K562 (cell line): ENCODE results near the gene FAM177B. TPM values are rescaled to one million over a fixed set of nuclear protein-coding genes. Genes with fewer than 3 reads are reported as not detected.

ENCODE experiments used
- BCOR ChIP-seq: fragments of 450-650 bp; IDR thresholded peaks from 2 replicates; pipeline ENCODE4 v1.6.1; 2016
- CEBPB ChIP-seq: fragments of 450-650 bp; IDR thresholded peaks from 2 replicates; pipeline ENCODE4 v1.6.1; 2016; ENCODE audit warnings: missing genetic modification characterization, missing compliant biosample characterization
- CREM ChIP-seq: IDR thresholded peaks from 2 replicates; pipeline ENCODE4 v1.6.1; 2014; ENCODE audit warnings: antibody characterized with exemption, low read depth
- ERF ChIP-seq: fragments of 450-650 bp; formaldehyde crosslinking; IDR thresholded peaks from 2 replicates; pipeline ENCODE4 v1.4.0; 2020; ENCODE audit warnings: mild to moderate bottlenecking, mixed read lengths
- HMG20A ChIP-seq: fragments of 450-650 bp; formaldehyde crosslinking; conservative IDR thresholded peaks from 2 replicates; pipeline ENCODE4 v1.4.0; 2020; ENCODE audit warnings: mild to moderate bottlenecking, mixed read lengths
- MEF2D ChIP-seq: conservative IDR thresholded peaks from 2 replicates; pipeline ENCODE4 v1.6.1; 2016; ENCODE audit warnings: low read depth, missing genetic modification characterization, missing compliant biosample characterization
- POLR2G ChIP-seq: fragments of 200-400 bp; formaldehyde crosslinking; IDR thresholded peaks from 2 replicates; pipeline ENCODE4 v1.6.1; 2017; ENCODE audit warnings: low read depth, mild to moderate bottlenecking, antibody characterized with exemption, low read length, moderate library complexity
- RNF2 ChIP-seq: sonication (generic); IDR thresholded peaks from 2 replicates; pipeline ENCODE4 v1.6.1; 2016
- STAT5B ChIP-seq: fragments of 250-450 bp; sonication (Bioruptor Pico); IDR thresholded peaks from 2 replicates; pipeline ENCODE4 v1.8.0; 2021; ENCODE audit warnings: mild to moderate bottlenecking, inconsistent platforms
- TAL1 ChIP-seq: fragments of 450-650 bp; IDR thresholded peaks from 2 replicates; pipeline ENCODE4 v1.6.1; 2016; ENCODE audit warnings: mild to moderate bottlenecking
- TGIF2 ChIP-seq: sonication (generic); formaldehyde crosslinking; IDR thresholded peaks from 2 replicates; pipeline ENCODE4 v1.8.1; 2022; ENCODE audit warnings: mild to moderate bottlenecking, missing genetic modification reagents, moderate library complexity
- ZC3H8 ChIP-seq: fragments of 450-650 bp; IDR thresholded peaks from 2 replicates; pipeline ENCODE4 v1.6.1; 2017
- ZNF316 ChIP-seq: fragments of 450-650 bp; IDR thresholded peaks from 2 replicates; pipeline ENCODE4 v1.6.1; 2016
- ZNF695 ChIP-seq: fragments of 450-650 bp; formaldehyde crosslinking; IDR thresholded peaks from 2 replicates; pipeline ENCODE4 v1.4.0; 2020; ENCODE audit warnings: mild to moderate bottlenecking, moderate library complexity
- ZNF77 ChIP-seq: fragments of 250-450 bp; sonication (Bioruptor Pico); IDR thresholded peaks from 2 replicates; pipeline ENCODE4 v1.5.0; 2020
- polyA plus RNA-seq, 8 experiments: library from polyadenylated mRNA; depleted of rRNA in 4 of 8; stranded (reverse) in 5 of 8; unstranded in 3 of 8; fragments of >200 nt; fragmentation: Nextera tagmentation in 2 of 8; fragmentation: Illumina TruSeq in 1 of 8; extraction: Ambion mirVana in 2 of 8; extraction: Trizol in 1 of 8; gene quantifications; 2 replicates each; pipeline versions ENCODE4 v1.2.1 to v1.2.3, GENCODE V29; 2011 to 2014; ENCODE audit warnings: inconsistent platforms in 1 of 8, missing spikeins in 1 of 8
- total RNA-seq, 7 experiments: library from RNA; depleted of rRNA in 6 of 7; stranded (reverse); fragments of >200 nt in 6 of 7; fragmentation: Illumina TruSeq in 2 of 7; extraction: Trizol in 2 of 7; gene quantifications; 2 replicates each; pipeline versions ENCODE4 v1.2.1 to v1.2.3, GENCODE V29; 2011 to 2021; ENCODE audit warnings: low replicate concordance in 1 of 7
- TF ChIP-seq, protein P1 (sequence below): sonication (generic); formaldehyde crosslinking; IDR thresholded peaks from 2 replicates; pipeline ENCODE4 v1.8.0; 2023; ENCODE audit warnings: mild to moderate bottlenecking, missing genetic modification reagents

FAM177B gene
- total and polyA plus RNA-seq, 9 of the 15 experiments (the other 6 are each of a cell fraction or from before 2014, with no cell fraction given): not detected

DNA sequence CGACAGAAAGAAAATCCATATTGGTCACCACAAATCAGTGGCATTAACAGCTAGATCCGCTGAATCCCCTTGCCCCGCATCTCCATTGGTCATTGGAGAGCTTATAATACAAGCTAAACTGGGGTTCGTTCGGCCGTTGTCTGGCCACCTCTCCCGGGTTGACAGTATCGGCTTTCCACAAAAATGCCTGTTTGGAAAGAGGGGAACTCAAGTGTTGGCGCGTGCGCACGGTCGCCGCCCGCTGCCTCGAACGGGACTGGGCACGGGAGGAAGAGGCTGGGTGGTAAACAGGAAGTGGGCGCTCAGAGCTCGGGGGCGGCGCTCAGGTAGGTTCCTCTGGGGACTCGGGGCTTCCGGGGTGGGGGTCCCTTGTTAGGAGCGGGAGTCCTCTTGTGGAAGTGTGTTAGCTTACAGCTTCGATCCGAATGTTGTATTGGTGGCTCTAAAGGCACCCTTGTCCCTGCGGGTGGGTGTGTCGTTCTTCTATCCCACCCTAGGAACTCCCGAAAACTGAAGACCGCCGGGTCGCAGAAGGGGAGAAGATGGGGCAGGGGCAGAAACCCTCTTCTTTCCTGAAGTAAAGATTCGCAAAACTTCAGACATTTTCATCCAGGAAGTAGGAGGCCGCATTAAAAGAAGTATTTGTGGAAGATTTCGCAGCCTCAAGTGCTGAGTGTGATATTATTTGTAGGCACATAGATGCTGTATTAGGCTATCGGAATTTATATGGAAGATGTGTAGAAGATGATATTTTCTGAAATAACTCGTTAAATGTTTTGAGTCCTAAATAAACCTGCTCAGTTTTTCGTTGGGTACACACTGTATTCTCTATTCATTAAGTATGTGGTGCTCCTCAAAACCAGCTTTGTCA, 23.7 kb upstream of the FAM177B start (continued):
- TF ChIP-seq, protein P1, sequence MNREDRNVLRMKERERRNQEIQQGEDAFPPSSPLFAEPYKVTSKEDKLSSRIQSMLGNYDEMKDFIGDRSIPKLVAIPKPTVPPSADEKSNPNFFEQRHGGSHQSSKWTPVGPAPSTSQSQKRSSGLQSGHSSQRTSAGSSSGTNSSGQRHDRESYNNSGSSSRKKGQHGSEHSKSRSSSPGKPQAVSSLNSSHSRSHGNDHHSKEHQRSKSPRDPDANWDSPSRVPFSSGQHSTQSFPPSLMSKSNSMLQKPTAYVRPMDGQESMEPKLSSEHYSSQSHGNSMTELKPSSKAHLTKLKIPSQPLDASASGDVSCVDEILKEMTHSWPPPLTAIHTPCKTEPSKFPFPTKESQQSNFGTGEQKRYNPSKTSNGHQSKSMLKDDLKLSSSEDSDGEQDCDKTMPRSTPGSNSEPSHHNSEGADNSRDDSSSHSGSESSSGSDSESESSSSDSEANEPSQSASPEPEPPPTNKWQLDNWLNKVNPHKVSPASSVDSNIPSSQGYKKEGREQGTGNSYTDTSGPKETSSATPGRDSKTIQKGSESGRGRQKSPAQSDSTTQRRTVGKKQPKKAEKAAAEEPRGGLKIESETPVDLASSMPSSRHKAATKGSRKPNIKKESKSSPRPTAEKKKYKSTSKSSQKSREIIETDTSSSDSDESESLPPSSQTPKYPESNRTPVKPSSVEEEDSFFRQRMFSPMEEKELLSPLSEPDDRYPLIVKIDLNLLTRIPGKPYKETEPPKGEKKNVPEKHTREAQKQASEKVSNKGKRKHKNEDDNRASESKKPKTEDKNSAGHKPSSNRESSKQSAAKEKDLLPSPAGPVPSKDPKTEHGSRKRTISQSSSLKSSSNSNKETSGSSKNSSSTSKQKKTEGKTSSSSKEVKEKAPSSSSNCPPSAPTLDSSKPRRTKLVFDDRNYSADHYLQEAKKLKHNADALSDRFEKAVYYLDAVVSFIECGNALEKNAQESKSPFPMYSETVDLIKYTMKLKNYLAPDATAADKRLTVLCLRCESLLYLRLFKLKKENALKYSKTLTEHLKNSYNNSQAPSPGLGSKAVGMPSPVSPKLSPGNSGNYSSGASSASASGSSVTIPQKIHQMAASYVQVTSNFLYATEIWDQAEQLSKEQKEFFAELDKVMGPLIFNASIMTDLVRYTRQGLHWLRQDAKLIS (CRISPR knock-in tag): no peak; the same call in 1 of the 2 replicates
- no peak for TF ChIP-seq ZC3H8
- TF ChIP-seq ERF (CRISPR knock-in tag): 0 out of 2 replicates have a peak, but pooled peaks have one; percentile 38
- no peak for TF ChIP-seq CEBPB (tag)
- 0 out of 2 replicates have a peak, but pooled peaks have one; percentile 15 for TF ChIP-seq TAL1
- TF ChIP-seq ZNF316: peak; percentile 56
- no peak for TF ChIP-seq STAT5B (CRISPR knock-in tag)
- TF ChIP-seq TGIF2 (CRISPR knock-in tag): no peak
- no peak for TF ChIP-seq HMG20A (CRISPR knock-in tag)
- no peak for TF ChIP-seq ZNF77 (CRISPR knock-in tag)
- TF ChIP-seq ZNF695 (CRISPR knock-in tag): no peak
- no peak; the same call in 1 of the 2 replicates for TF ChIP-seq RNF2
- peak; percentile 82 for TF ChIP-seq POLR2G
- peak; percentile 72 for TF ChIP-seq CREM
- TF ChIP-seq BCOR: no peak
- no peak for TF ChIP-seq MEF2D
